ENCODE results near the gene PRSS8.

GRCh38 chr16:31087971-31088370, 47.6 kb downstream of the PRSS8 start:
- no peak for TF ChIP-seq REST (IDR thresholded peaks at IDR 0.05; ENCODE audit: insufficient read depth in 1 of 2, low read depth in 2 of 2, low read length in 2 of 2)
- no peak for TF ChIP-seq POLR2AphosphoS5 (IDR thresholded peaks at IDR 0.05; ENCODE audit: low read depth, low read length)
- TF ChIP-seq TAF1 (IDR thresholded peaks at IDR 0.05; ENCODE audit: borderline replicate concordance, insufficient read depth, low read length), result no peak

All from PFSK-1 (cell line).